ENCODE results near the gene MGLL. TPM values are rescaled to one million over a fixed set of nuclear protein-coding genes. Genes with fewer than 3 reads are reported as not detected.

MGLL gene
- total RNA-seq, 1 donor from 2014 or later: 2.5 TPM

DNA sequence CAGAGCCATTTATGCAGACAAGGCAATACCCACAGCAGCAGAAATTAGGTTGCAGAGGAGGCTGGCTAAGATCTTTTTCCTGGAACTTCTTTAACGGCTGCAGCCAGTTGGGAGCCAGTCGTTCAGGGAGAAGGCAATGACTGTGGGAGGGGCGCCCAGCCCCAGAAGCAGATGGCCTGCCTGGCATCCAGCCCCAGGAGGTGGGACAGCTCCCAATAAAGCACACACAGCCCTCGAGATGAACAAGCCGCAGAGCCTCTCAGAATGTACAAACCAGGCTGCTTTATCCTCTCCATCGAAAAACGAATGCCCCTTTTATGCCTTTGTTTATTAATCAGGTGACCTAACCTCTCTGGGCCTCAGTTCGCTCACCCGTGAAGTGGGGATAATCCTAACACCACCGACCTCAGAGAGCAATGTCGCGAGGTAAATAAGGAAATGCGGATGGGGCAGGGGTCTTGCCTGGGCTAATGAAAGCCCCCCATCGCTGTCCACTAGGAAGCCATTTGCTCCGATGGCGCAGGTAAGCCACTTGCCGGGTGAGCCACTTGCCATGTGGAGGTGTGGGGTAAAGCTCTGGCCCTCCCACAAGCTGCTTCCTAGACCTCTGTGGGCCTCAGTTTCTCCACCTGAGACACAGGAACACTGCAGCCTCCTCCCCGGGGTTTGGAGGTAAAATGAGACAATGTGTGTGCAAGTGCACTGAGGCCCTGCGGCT lies 35.8 kb downstream of the MGLL start:
- no peak overlapping the region for H3K27ac Mint-ChIP-seq
- H3K36me3 Mint-ChIP-seq: no peaks in the 10 kb centered on the region
- TF ChIP-seq, protein P1, sequence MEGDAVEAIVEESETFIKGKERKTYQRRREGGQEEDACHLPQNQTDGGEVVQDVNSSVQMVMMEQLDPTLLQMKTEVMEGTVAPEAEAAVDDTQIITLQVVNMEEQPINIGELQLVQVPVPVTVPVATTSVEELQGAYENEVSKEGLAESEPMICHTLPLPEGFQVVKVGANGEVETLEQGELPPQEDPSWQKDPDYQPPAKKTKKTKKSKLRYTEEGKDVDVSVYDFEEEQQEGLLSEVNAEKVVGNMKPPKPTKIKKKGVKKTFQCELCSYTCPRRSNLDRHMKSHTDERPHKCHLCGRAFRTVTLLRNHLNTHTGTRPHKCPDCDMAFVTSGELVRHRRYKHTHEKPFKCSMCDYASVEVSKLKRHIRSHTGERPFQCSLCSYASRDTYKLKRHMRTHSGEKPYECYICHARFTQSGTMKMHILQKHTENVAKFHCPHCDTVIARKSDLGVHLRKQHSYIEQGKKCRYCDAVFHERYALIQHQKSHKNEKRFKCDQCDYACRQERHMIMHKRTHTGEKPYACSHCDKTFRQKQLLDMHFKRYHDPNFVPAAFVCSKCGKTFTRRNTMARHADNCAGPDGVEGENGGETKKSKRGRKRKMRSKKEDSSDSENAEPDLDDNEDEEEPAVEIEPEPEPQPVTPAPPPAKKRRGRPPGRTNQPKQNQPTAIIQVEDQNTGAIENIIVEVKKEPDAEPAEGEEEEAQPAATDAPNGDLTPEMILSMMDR (IDR thresholded peaks at IDR 0.05; ENCODE audit: unreplicated experiment): no peak
- H3K27me3 Mint-ChIP-seq (ENCODE audit: low read depth): no peaks in the 10 kb centered on the region
- no peak overlapping the region for H3K4me3 Mint-ChIP-seq
- no peaks in the 10 kb centered on the region for H3K9me3 Mint-ChIP-seq
- no peak for DNase-seq (ENCODE audit: low spot score in 2 of 2, unreplicated experiment in 2 of 2)
- peaks cover 47% of the 10 kb centered on the region for H3K4me1 Mint-ChIP-seq

DNA sequence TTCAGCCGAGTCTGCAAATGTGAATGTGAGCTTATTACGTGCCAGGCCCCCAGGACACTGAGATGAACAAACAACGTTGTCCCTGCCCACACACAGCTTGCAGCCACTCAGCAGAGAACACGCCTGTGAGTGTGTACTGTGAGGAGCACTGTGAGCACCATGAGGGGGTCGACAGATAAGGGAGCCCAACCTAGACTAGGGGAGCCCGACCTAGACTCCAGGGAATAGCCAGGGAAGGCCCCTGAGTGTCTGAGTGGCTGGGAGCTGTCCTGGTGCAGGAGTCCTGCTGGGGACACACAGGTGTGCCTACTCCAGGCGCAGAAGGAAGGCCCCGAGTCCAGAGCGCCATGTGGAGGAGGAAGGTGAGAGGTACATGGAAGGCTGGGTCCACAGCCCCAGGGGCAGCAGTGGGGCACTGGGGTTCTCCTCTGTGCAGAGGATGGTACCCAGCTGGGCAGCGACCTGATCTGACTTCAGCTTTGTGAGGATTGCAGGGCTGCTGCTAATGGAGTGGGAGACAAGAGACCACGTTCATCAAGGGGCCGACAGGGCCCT lies 36.5 kb downstream of the MGLL start:
- Mint-ChIP-seq H3K27me3 (ENCODE audit: low read depth) (no peaks in the 10 kb centered on the region), H3K27ac (no peak overlapping the region), H3K4me1 (peaks cover 47% of the 10 kb centered on the region), H3K9me3 (no peaks in the 10 kb centered on the region), H3K36me3 (no peaks in the 10 kb centered on the region), H3K4me3 (no peak overlapping the region)
- TF ChIP-seq, protein P1 (IDR thresholded peaks at IDR 0.05; ENCODE audit: unreplicated experiment): no peak
- no peak for DNase-seq (ENCODE audit: low spot score in 2 of 2, unreplicated experiment in 2 of 2)

DNA sequence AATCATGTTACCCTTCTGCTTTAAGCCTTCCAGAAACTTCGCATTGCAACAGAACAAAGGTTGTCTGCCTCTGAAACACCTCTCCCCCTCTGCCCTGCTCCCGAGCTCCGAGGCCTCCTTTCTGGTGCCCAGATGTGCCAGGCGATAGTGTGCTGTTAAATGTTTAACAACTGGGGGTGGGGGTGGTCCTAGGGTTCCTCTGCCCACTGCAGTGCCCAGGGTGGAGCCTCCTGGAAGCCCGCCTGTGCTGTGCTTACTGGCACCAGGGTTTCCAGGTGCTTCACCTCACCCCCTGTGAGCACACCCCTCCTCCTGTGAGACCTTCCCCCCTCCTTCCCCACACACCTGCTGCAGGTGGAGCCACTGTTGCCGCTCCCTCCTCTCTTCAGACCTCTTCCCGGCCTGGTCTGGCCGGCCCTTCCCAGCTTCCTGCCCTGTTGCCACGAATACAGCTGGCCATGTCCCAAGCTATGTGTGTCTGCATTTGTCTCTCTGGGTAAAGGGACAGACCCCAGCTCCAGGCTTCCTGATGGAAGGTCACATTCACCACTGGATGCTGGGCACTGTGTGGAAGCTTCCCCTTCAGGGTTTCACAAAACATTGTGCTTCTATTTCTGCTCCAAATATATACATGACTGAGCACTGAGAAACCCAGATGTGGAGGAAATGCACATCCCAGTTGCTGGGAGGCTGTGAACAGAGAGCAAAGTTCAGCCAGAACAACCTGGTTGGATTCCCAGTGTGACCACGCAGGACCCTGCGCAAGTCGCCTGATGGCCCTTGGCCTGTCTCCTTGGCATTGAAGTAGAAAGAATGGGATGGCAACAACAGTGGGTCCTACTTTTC lies 37.2 kb downstream of the MGLL start:
- Mint-ChIP-seq H3K4me1 (peaks cover 47% of the 10 kb centered on the region), H3K27ac (no peak overlapping the region), H3K9me3 (no peaks in the 10 kb centered on the region), H3K27me3 (ENCODE audit: low read depth) (no peaks in the 10 kb centered on the region), H3K4me3 (no peak overlapping the region), H3K36me3 (no peaks in the 10 kb centered on the region)
- no peak for DNase-seq (ENCODE audit: low spot score in 2 of 2, unreplicated experiment in 2 of 2)
- TF ChIP-seq, protein P1 (IDR thresholded peaks at IDR 0.05; ENCODE audit: unreplicated experiment): no peak

DNA sequence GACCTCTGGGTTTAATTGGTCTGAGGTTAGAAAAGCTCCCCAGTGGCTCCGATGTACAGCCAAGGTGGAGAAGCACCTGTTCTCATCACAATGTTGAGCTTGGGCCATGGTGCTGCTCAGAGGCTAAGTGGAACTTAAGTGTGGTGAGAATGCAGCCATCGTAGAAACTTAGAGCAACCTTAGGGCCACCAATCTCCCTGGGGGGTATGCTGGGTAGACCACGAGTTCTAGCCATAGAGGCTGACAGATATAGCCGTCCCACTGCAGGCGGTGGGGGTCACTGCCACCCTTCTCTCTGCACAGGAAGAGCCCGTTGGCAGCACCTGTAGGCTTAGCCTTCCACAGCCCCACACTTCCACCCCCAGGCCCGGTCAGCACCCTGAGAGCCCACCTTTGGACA lies 38.0 kb downstream of the MGLL start:
- TF ChIP-seq, protein P1 (IDR thresholded peaks at IDR 0.05; ENCODE audit: unreplicated experiment): no peak
- H3K9me3 Mint-ChIP-seq: no peaks in the 10 kb centered on the region
- no peaks in the 10 kb centered on the region for H3K36me3 Mint-ChIP-seq
- no peak overlapping the region for H3K27ac Mint-ChIP-seq
- no peaks in the 10 kb centered on the region for H3K27me3 Mint-ChIP-seq (ENCODE audit: low read depth)
- DNase-seq (ENCODE audit: low spot score in 2 of 2, unreplicated experiment in 2 of 2): no peak
- H3K4me3 Mint-ChIP-seq: no peak overlapping the region
- peaks cover 44% of the 10 kb centered on the region for H3K4me1 Mint-ChIP-seq

DNA sequence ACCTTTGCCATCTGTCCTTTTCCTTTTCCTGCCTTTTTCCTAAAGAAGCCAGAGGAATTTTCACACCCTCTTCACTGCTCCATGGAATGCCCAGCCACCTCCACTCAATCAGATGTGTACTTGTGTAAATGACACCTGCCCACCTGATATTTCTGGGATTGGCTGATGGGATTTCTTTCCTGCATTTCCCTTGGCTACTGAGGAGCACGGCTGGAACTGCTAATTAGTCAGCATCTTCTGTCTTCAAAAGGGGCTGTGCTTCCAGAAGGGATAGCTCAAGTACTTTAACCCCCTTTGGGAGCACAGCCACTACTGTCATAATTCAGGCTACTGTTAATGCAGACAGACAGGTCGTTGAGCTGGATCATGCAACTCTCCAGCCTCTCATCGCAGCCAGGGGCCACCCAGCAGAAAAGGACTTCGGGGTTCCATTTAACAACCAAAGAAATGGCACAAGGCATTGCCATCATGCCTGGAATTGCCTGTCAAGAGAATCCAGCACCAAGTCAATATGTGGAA lies 38.6 kb downstream of the MGLL start:
- no peak overlapping the region for H3K27ac Mint-ChIP-seq
- no peak for DNase-seq (ENCODE audit: low spot score in 2 of 2, unreplicated experiment in 2 of 2)
- H3K27me3 Mint-ChIP-seq (ENCODE audit: low read depth): no peaks in the 10 kb centered on the region
- no peaks in the 10 kb centered on the region for H3K36me3 Mint-ChIP-seq
- TF ChIP-seq, protein P1 (IDR thresholded peaks at IDR 0.05; ENCODE audit: unreplicated experiment): no peak
- no peaks in the 10 kb centered on the region for H3K9me3 Mint-ChIP-seq
- H3K4me1 Mint-ChIP-seq: peaks cover 40% of the 10 kb centered on the region
- H3K4me3 Mint-ChIP-seq: no peak overlapping the region

Measured in mesothelial cell of epicardium (in vitro differentiated cells).